HepG2 (cell line): ENCODE data around the gene KRT3. TPM values are rescaled to one million over a fixed set of nuclear protein-coding genes. Genes with fewer than 3 reads are reported as not detected.

Source experiments
- ARHGAP35 ChIP-seq: sonication (generic); formaldehyde crosslinking; IDR thresholded peaks from 2 replicates; pipeline ENCODE4 v1.9.0; 2022; ENCODE audit warnings: mild to moderate bottlenecking, inconsistent platforms, moderate library complexity, missing genetic modification reagents, borderline replicate concordance
- ARNTL ChIP-seq: sonication (generic); formaldehyde crosslinking; IDR thresholded peaks from 2 replicates; pipeline ENCODE4 v1.4.0; 2020; ENCODE audit warnings: mild to moderate bottlenecking, missing genetic modification reagents
- BRCA1 ChIP-seq: sonication (generic); formaldehyde crosslinking; IDR thresholded peaks from 2 replicates; pipeline ENCODE4 v1.4.0; 2020; ENCODE audit warnings: missing genetic modification reagents
- DNMT3B ChIP-seq: conservative IDR thresholded peaks from 2 replicates; pipeline ENCODE4 v1.6.1; 2016; ENCODE audit warnings: missing biosample characterization, control low read depth
- DR1 ChIP-seq: sonication (generic); formaldehyde crosslinking; IDR thresholded peaks from 2 replicates; pipeline ENCODE4 v1.8.0; 2021; ENCODE audit warnings: mild to moderate bottlenecking, missing genetic modification reagents, inconsistent platforms
- KLF11 ChIP-seq: IDR thresholded peaks from 2 replicates; pipeline ENCODE4 v1.6.1; 2016; ENCODE audit warnings: missing compliant biosample characterization
- KLF6 ChIP-seq: IDR thresholded peaks from 2 replicates; pipeline ENCODE4 v1.8.0; 2016; ENCODE audit warnings: missing biosample characterization, missing genetic modification reagents
- MXI1 ChIP-seq: IDR thresholded peaks from 3 replicates; pipeline ENCODE4 v1.6.1; 2012; ENCODE audit warnings: low read depth, low read length, inconsistent platforms, borderline replicate concordance
- PAF1 ChIP-seq: IDR thresholded peaks from 2 replicates; pipeline ENCODE4 v1.6.1; 2016; ENCODE audit warnings: missing genetic modification reagents, missing compliant biosample characterization
- XBP1 ChIP-seq: sonication (generic); formaldehyde crosslinking; IDR thresholded peaks from 2 replicates; pipeline ENCODE4 v1.5.0; 2020; ENCODE audit warnings: missing genetic modification reagents
- ZBTB25 ChIP-seq: IDR thresholded peaks from 2 replicates; pipeline ENCODE4 v1.6.1; 2018; ENCODE audit warnings: missing genetic modification reagents
- ZNF280B ChIP-seq: sonication (generic); formaldehyde crosslinking; IDR thresholded peaks from 2 replicates; pipeline ENCODE4 v1.5.0; 2020; ENCODE audit warnings: missing genetic modification reagents, mild to moderate bottlenecking, borderline replicate concordance
- ZNF335 ChIP-seq: sonication (generic); formaldehyde crosslinking; IDR thresholded peaks from 2 replicates; pipeline ENCODE4 v1.4.0; 2020; ENCODE audit warnings: missing genetic modification reagents
- ZNF383 ChIP-seq: sonication (generic); formaldehyde crosslinking; IDR thresholded peaks from 2 replicates; pipeline ENCODE4 v1.4.0; 2020; ENCODE audit warnings: missing genetic modification reagents, mild to moderate bottlenecking, borderline replicate concordance
- ZNF441 ChIP-seq: sonication (generic); formaldehyde crosslinking; IDR thresholded peaks from 2 replicates; pipeline ENCODE4 v1.7.0; 2021; ENCODE audit warnings: missing genetic modification reagents, borderline replicate concordance
- ZNF629 ChIP-seq: sonication (generic); formaldehyde crosslinking; conservative IDR thresholded peaks from 2 replicates; pipeline ENCODE4 v1.5.0; 2020; ENCODE audit warnings: missing genetic modification reagents
- ZNF784 ChIP-seq: sonication (generic); formaldehyde crosslinking; IDR thresholded peaks from 2 replicates; pipeline ENCODE4 v1.5.1; 2020; ENCODE audit warnings: missing genetic modification reagents, mild to moderate bottlenecking, borderline replicate concordance
- ZSCAN12 ChIP-seq: sonication (generic); formaldehyde crosslinking; IDR thresholded peaks from 2 replicates; pipeline ENCODE4 v1.9.0; 2021; ENCODE audit warnings: mild to moderate bottlenecking, missing genetic modification reagents
- polyA plus RNA-seq, 8 experiments: library from polyadenylated mRNA; depleted of rRNA in 3 of 8; stranded (reverse) in 7 of 8; unstranded in 1 of 8; fragments of >200 nt; fragmentation: Illumina TruSeq in 4 of 8; extraction: Trizol in 4 of 8; gene quantifications; 2 replicates each; pipeline versions ENCODE4 v1.2.1 to v1.2.3, GENCODE V29; 2011 to 2016; ENCODE audit warnings: low read depth in 4 of 8, missing spikeins in 1 of 8, mixed read lengths in 1 of 8; ENCODE audit not compliant: insufficient read depth in 1 of 8
- total RNA-seq, 5 experiments: library from RNA; depleted of rRNA; stranded (reverse); fragments of >200 nt; fragmentation: Illumina TruSeq; extraction: Trizol; gene quantifications; 2 replicates each; pipeline ENCODE4 v1.2.3, GENCODE V29; 2016; ENCODE audit warnings: low read depth in 1 of 5
- TF ChIP-seq, protein P1 (sequence below): IDR thresholded peaks from 2 replicates; pipeline ENCODE4 v1.6.1; 2016; ENCODE audit warnings: missing biosample characterization, missing genetic modification reagents, low read depth
- TF ChIP-seq, protein P2 (sequence below): sonication (generic); formaldehyde crosslinking; IDR thresholded peaks from 2 replicates; pipeline ENCODE4 v1.4.0; 2020; ENCODE audit warnings: missing genetic modification reagents, mild to moderate bottlenecking, borderline replicate concordance
- TF ChIP-seq, protein P3 (sequence below): IDR thresholded peaks from 2 replicates; pipeline ENCODE4 v1.6.1; 2012; ENCODE audit warnings: inconsistent platforms

KRT3 gene
- total and polyA plus RNA-seq, 2 of the 13 experiments (the other 11 are each of a cell fraction or from before 2014, with no cell fraction given): not detected

GRCh38 chr12:52741375-52742195, 54.3 kb downstream of the KRT3 start (continued):
- no peak for TF ChIP-seq ZNF383 (CRISPR knock-in tag)
- TF ChIP-seq, protein P1, sequence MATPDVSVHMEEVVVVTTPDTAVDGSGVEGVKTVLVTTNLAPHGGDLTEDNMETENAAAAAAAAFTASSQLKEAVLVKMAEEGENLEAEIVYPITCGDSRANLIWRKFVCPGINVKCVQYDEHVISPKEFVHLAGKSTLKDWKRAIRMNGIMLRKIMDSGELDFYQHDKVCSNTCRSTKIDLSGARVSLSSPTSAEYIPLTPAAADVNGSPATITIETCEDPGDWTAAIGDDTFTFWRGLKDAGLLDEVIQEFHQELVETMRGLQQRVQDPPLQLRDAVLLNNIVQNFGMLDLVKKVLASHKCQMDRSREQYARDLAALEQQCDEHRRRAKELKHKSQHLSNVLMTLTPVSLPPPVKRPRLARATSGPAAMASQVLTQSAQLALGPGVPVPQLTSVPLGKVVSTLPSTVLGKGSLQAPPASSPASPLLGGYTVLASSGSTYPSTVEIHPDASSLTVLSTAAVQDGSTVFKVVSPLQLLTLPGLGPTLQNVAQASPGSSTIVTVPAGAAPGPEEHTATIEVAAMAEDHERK (CRISPR knock-in tag): no peak
- peak; percentile 39; the same call in 1 of the 2 replicates for TF ChIP-seq ZNF441
- peak; percentile 94 for TF ChIP-seq ZSCAN12 (CRISPR knock-in tag)
- TF ChIP-seq XBP1: no peak
- peak; percentile 77; the same call in 1 of the 2 replicates for TF ChIP-seq KLF11 (CRISPR knock-in tag)
- TF ChIP-seq, protein P2, sequence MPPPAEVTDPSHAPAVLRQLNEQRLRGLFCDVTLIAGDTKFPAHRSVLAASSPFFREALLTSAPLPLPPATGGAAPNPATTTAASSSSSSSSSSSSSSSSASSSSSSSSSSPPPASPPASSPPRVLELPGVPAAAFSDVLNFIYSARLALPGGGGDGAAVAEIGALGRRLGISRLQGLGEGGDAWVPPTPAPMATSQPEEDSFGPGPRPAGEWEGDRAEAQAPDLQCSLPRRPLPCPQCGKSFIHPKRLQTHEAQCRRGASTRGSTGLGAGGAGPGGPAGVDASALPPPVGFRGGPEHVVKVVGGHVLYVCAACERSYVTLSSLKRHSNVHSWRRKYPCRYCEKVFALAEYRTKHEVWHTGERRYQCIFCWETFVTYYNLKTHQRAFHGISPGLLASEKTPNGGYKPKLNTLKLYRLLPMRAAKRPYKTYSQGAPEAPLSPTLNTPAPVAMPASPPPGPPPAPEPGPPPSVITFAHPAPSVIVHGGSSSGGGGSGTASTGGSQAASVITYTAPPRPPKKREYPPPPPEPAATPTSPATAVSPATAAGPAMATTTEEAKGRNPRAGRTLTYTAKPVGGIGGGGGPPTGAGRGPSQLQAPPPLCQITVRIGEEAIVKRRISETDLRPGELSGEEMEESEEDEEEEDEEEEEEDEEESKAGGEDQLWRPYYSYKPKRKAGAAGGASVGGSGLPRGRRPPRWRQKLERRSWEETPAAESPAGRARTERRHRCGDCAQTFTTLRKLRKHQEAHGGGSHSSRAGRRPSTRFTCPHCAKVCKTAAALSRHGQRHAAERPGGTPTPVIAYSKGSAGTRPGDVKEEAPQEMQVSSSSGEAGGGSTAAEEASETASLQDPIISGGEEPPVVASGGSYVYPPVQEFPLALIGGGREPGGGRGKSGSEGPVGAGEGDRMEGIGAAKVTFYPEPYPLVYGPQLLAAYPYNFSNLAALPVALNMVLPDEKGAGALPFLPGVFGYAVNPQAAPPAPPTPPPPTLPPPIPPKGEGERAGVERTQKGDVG (CRISPR knock-in tag): no peak
- no peak for TF ChIP-seq ZNF629 (CRISPR knock-in tag)
- TF ChIP-seq ZNF784: no peak
- TF ChIP-seq KLF6 (CRISPR knock-in tag): 0 out of 2 replicates have a peak, but pooled peaks have one; percentile 88
- peak; percentile 38; the same call in 1 of the 2 replicates for TF ChIP-seq ZBTB25 (CRISPR knock-in tag)
- no peak for TF ChIP-seq PAF1 (CRISPR knock-in tag)
- TF ChIP-seq DNMT3B (CRISPR knock-in tag): peak; percentile 68; the same call in 1 of the 2 replicates
- no peak for TF ChIP-seq ARHGAP35
- TF ChIP-seq ZNF335 (CRISPR knock-in tag): no peak
- no peak for TF ChIP-seq ZNF280B (CRISPR knock-in tag)
- TF ChIP-seq ARNTL (CRISPR knock-in tag): no peak
- TF ChIP-seq, protein P3, sequence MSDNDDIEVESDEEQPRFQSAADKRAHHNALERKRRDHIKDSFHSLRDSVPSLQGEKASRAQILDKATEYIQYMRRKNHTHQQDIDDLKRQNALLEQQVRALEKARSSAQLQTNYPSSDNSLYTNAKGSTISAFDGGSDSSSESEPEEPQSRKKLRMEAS: no peak
- 0 out of 2 replicates have a peak, but pooled peaks have one; percentile 58 for TF ChIP-seq BRCA1 (CRISPR knock-in tag)
- TF ChIP-seq MXI1: no peak
- no peak for TF ChIP-seq DR1 (CRISPR knock-in tag)
